Measurements from ENCODE around the gene ABCB1.
"Not testable (repeated sequence)": the region's sequence is repeated elsewhere in the genome, so short reads cannot be mapped to it uniquely, and the experiment has no call there.

ABCB1 gene

GRCh38 chr7:87473192-87473591 is 127.5 kb downstream of the ABCB1 start:
- no peak for DNase-seq (ENCODE audit: low read depth, low spot score)

GRCh38 chr7:87471473-87471872 is 129.2 kb downstream of the ABCB1 start:
- no peak for DNase-seq (ENCODE audit: low read depth, low spot score)

- not testable (repeated sequence) for DNase-seq (ENCODE audit: low read depth, low spot score)
These were observed 131.5 kb downstream of the ABCB1 start for GRCh38 chr7:87469204-87469603.

- not testable (repeated sequence) for DNase-seq (ENCODE audit: low read depth, low spot score)
These were observed 135.2 kb downstream of the ABCB1 start for GRCh38 chr7:87465534-87465880.

GRCh38 chr7:87464830-87465533 is 135.7 kb downstream of the ABCB1 start:
- peak; percentile 65 for DNase-seq (ENCODE audit: low read depth, low spot score)

GRCh38 chr7:87463982-87464381 is 136.7 kb downstream of the ABCB1 start:
- DNase-seq (ENCODE audit: low read depth, low spot score), result no peak

GRCh38 chr7:87460444-87460843 is 140.2 kb downstream of the ABCB1 start:
- DNase-seq (ENCODE audit: low read depth, low spot score), result not testable (repeated sequence)

- no peak for DNase-seq (ENCODE audit: low read depth, low spot score)
These were observed 140.7 kb downstream of the ABCB1 start for GRCh38 chr7:87459941-87460340.

- DNase-seq (ENCODE audit: low read depth, low spot score), result no peak
These were observed 142.5 kb downstream of the ABCB1 start for GRCh38 chr7:87458148-87458547.

GRCh38 chr7:87456247-87456646 is 144.4 kb downstream of the ABCB1 start:
- no peak for DNase-seq (ENCODE audit: low read depth, low spot score)

All from iPS DF 19.7 (cell line).